ENCODE results near the gene PVR. TPM values are rescaled to one million over a fixed set of nuclear protein-coding genes. Genes with fewer than 3 reads are reported as not detected.

PVR gene
- total RNA-seq, 1 donor from 2014 or later, result 33.5 TPM

- no peaks in the 10 kb centered on the region for H3K4me1 ChIP-seq
- TF ChIP-seq, protein P1, sequence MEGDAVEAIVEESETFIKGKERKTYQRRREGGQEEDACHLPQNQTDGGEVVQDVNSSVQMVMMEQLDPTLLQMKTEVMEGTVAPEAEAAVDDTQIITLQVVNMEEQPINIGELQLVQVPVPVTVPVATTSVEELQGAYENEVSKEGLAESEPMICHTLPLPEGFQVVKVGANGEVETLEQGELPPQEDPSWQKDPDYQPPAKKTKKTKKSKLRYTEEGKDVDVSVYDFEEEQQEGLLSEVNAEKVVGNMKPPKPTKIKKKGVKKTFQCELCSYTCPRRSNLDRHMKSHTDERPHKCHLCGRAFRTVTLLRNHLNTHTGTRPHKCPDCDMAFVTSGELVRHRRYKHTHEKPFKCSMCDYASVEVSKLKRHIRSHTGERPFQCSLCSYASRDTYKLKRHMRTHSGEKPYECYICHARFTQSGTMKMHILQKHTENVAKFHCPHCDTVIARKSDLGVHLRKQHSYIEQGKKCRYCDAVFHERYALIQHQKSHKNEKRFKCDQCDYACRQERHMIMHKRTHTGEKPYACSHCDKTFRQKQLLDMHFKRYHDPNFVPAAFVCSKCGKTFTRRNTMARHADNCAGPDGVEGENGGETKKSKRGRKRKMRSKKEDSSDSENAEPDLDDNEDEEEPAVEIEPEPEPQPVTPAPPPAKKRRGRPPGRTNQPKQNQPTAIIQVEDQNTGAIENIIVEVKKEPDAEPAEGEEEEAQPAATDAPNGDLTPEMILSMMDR (IDR thresholded peaks at IDR 0.05; ENCODE audit: borderline replicate concordance), result no peak
- H3K4me3 ChIP-seq, result no peak overlapping the region
- H3K36me3 ChIP-seq, result no peaks in the 10 kb centered on the region
- DNase-seq, result no peak
- H3K27ac ChIP-seq (replicated peaks), result no peak overlapping the region
- peaks cover 11% of the 10 kb centered on the region for H3K9me3 ChIP-seq (replicated peaks)
- intact Hi-C loops (cut with micrococcal nuclease), result no loop called here
- H3K27me3 ChIP-seq (ENCODE audit: low read depth), result no peaks in the 10 kb centered on the region
Measured at GRCh38 chr19:44710483-44710882, 66.8 kb downstream of the PVR start.

DNA sequence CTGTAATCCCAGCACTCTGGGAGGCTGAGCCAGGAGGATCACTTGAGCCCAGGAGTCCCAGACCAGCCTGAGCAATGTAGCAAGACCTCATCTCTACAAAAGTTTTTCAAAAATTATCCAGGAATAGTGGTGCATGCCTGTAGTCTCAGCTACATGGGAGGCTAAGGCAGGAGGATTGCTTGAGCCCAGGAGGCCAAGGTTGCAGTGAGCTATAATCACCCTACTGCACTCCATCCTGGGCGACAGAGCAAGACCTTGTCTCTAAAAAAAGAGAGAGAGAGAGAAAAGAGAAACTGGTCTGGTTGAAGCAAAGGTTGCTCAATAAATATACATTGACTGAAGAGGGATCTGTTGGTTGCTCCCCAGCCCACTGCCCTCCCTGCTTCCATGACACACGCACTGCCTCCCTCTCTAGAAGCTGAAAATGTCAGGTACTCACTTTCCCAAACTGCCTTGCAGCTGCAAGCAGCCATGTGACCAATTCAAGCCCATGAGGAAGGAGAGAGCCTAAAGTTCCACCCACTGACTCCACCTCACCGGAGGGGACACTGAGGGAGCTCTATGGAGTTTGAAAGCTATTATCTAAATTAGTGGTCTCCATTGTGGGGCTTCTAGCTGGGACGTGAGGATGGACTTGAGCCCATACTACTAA is 69.3 kb downstream of the PVR start:
- DNase-seq, result no peak
- intact Hi-C loops (cut with micrococcal nuclease), result no loop called here
- Histone ChIP-seq H3K27ac (replicated peaks) (no peak overlapping the region), H3K4me3 (no peak overlapping the region), H3K9me3 (replicated peaks) (peaks cover 12% of the 10 kb centered on the region), H3K36me3 (no peaks in the 10 kb centered on the region), H3K4me1 (peaks cover 4% of the 10 kb centered on the region), H3K27me3 (ENCODE audit: low read depth) (no peaks in the 10 kb centered on the region)
- TF ChIP-seq, protein P1 (IDR thresholded peaks at IDR 0.05; ENCODE audit: borderline replicate concordance), result no peak

Small RNA genes within 50 kb of the gene (microRNA-seq; reads per million reads assigned to microRNA genes)
- gene MIR4531, result not detected

Other genes with a start within 250 kb of the PVR start
- gene ZNF285, start 242.3 kb upstream of the PVR start, total RNA-seq, result 5.4 TPM
- gene ZNF229, start 195.4 kb upstream of the PVR start, total RNA-seq, result 5.3 TPM
- 4.8 TPM for gene ZNF180, start 143.4 kb upstream of the PVR start, total RNA-seq
- not detected for gene CEACAM20, start 114.2 kb upstream of the PVR start, total RNA-seq
- not detected for gene IGSF23, start 30.3 kb upstream of the PVR start, total RNA-seq
- gene CEACAM19, start 27.6 kb downstream of the PVR start, total RNA-seq, result 2.2 TPM
- not detected for gene CEACAM16, start 55.2 kb downstream of the PVR start, total RNA-seq
- 15.0 TPM for gene BCL3, start 104.8 kb downstream of the PVR start, total RNA-seq
- gene CBLC, start 134.0 kb downstream of the PVR start, total RNA-seq, result not detected
- 91.9 TPM for gene BCAM, start 165.2 kb downstream of the PVR start, total RNA-seq
- 40.7 TPM for gene NECTIN2, start 202.4 kb downstream of the PVR start, total RNA-seq
- gene TOMM40, start 247.3 kb downstream of the PVR start, total RNA-seq, result 47.3 TPM

All from left ventricle myocardium inferior (tissue), 1 donor.